ENCODE data around the gene FAT3. TPM values are rescaled to one million over a fixed set of nuclear protein-coding genes. Genes with fewer than 3 reads are reported as not detected.

FAT3 gene
- total and polyA plus RNA-seq, 9 of the 15 experiments (the other 6 are each of a cell fraction or from before 2014, with no cell fraction given) = under 0.01 TPM; not detected in 7

DNA sequence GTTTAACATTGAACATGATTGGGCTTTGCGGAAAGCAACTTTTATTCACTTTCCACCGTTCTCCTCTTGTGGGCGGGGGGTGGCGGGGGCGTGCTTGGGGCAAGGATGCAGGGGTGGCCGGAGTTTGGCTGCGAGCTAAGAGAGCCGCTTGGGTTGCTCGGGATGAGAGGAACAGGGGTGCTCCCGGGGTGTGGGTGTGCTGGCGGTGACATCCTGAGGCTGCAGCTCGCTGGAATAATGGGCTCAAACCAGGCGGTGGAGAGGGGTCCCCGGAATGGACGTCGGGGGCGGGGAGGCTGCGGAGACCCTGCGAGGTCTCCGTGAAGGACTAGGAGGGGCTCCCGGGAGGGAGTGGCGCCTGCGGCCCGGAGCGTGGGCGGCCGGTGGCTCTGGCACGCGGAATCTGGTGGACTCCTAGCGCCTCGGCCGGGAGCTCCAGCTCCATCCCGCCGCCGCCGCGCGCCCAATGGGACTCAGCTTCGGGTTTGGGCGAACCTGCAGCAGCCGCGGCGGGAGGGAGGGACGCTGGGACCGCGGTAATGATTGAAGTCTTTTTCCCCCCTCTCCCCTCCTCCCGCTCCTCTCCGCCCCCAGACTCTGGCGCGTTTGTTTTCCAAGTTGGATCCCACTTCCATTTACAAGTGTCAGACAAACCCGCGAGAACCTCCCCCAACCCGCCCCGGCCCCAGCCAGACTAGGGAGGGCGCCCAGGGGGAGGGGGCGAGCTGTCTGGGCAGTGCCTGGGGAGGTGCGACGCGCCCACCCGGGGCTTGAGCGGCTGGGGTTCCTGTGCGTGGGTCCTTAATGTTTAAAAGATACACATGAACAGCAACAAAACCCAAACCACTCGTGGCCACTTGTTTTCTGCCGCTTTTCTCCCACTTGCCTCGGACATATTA, 2.0 kb downstream of the FAT3 start (continued):
- TF ChIP-seq NUFIP1 (IDR thresholded peaks at IDR 0.05; ENCODE audit: partially characterized antibody) = no peak

- peaks cover 0 to 19% of the 10 kb centered on the region in 2 experiments; a peak in 2 of 5 replicates for H3K4me1 ChIP-seq (replicated peaks in 1 of 2; ENCODE audit: control insufficient read depth in 2 of 2, insufficient read depth in 2 of 2, low read length in 2 of 2)
- no peak overlapping the region for H3K27ac ChIP-seq (ENCODE audit: extremely low read depth, low read depth, low read length)
- ATAC-seq = no peak
- H3K27me3 ChIP-seq (ENCODE audit: control insufficient read depth in 2 of 2, insufficient read depth in 2 of 2, low read length in 2 of 2) = peaks cover 0 to 29% of the 10 kb centered on the region in 2 experiments; a peak in 2 of 5 replicates
- no peak for FAIRE-seq
- TF ChIP-seq KDM1A (IDR thresholded peaks at IDR 0.05) (no peak), HDAC2 (IDR thresholded peaks at IDR 0.05) (no peak), HNRNPUL1 (IDR thresholded peaks at IDR 0.05; ENCODE audit: low read length) (no peak), ZNF785 (CRISPR knock-in tag; IDR thresholded peaks at IDR 0.05) (no peak), ZFP30 (CRISPR knock-in tag; IDR thresholded peaks at IDR 0.05; ENCODE audit: borderline replicate concordance) (no peak), CREM (IDR thresholded peaks at IDR 0.05; ENCODE audit: low read depth) (no peak), TCFL5 (CRISPR knock-in tag; conservative IDR thresholded peaks at IDR 0.05) (no peak), FIP1L1 (IDR thresholded peaks at IDR 0.05; ENCODE audit: low read depth, low read length, poor library complexity, severe bottlenecking) (no peak), HOXB6 (CRISPR knock-in tag; IDR thresholded peaks at IDR 0.05; ENCODE audit: borderline replicate concordance) (no peak), TCF3 (CRISPR knock-in tag; IDR thresholded peaks at IDR 0.05) (no peak), GATAD2A (IDR thresholded peaks at IDR 0.05) (no peak), KDM5B (IDR thresholded peaks at IDR 0.05; ENCODE audit: insufficient replicate concordance, low read depth, low read length) (no peak)
- TF ChIP-seq, protein P1, sequence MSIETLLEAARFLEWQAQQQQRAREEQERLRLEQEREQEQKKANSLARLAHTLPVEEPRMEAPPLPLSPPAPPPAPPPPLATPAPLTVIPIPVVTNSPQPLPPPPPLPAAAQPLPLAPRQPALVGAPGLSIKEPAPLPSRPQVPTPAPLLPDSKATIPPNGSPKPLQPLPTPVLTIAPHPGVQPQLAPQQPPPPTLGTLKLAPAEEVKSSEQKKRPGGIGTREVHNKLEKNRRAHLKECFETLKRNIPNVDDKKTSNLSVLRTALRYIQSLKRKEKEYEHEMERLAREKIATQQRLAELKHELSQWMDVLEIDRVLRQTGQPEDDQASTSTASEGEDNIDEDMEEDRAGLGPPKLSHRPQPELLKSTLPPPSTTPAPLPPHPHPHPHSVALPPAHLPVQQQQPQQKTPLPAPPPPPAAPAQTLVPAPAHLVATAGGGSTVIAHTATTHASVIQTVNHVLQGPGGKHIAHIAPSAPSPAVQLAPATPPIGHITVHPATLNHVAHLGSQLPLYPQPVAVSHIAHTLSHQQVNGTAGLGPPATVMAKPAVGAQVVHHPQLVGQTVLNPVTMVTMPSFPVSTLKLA (conservative IDR thresholded peaks at IDR 0.05) = no peak
- TF ChIP-seq, protein P2, sequence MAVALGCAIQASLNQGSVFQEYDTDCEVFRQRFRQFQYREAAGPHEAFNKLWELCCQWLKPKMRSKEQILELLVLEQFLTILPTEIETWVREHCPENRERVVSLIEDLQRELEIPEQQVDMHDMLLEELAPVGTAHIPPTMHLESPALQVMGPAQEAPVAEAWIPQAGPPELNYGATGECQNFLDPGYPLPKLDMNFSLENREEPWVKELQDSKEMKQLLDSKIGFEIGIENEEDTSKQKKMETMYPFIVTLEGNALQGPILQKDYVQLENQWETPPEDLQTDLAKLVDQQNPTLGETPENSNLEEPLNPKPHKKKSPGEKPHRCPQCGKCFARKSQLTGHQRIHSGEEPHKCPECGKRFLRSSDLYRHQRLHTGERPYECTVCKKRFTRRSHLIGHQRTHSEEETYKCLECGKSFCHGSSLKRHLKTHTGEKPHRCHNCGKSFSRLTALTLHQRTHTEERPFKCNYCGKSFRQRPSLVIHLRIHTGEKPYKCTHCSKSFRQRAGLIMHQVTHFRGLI (CRISPR knock-in tag; IDR thresholded peaks at IDR 0.05) = no peak
- TF ChIP-seq, protein P3, sequence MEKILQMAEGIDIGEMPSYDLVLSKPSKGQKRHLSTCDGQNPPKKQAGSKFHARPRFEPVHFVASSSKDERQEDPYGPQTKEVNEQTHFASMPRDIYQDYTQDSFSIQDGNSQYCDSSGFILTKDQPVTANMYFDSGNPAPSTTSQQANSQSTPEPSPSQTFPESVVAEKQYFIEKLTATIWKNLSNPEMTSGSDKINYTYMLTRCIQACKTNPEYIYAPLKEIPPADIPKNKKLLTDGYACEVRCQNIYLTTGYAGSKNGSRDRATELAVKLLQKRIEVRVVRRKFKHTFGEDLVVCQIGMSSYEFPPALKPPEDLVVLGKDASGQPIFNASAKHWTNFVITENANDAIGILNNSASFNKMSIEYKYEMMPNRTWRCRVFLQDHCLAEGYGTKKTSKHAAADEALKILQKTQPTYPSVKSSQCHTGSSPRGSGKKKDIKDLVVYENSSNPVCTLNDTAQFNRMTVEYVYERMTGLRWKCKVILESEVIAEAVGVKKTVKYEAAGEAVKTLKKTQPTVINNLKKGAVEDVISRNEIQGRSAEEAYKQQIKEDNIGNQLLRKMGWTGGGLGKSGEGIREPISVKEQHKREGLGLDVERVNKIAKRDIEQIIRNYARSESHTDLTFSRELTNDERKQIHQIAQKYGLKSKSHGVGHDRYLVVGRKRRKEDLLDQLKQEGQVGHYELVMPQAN (IDR thresholded peaks at IDR 0.05; ENCODE audit: borderline replicate concordance) = no peak
- no peak overlapping the region for H3K4me3 ChIP-seq
- ChIA-PET CTCF (ENCODE audit: low intra/inter-chr PET ratio) (no interaction called here), POLR2A (no interaction called here)
- no peak for DNase-seq (ENCODE audit: extremely low read depth in 1 of 4, low spot score in 3 of 4)
- H3K36me3 ChIP-seq (ENCODE audit: control insufficient read depth, insufficient read depth, low read length) = no peaks in the 10 kb centered on the region
- H3K9ac ChIP-seq (ENCODE audit: insufficient read depth in 1 of 2, low read depth in 2 of 2, low read length in 2 of 2) = no peak overlapping the region
- H3K9me3 ChIP-seq (replicated peaks; ENCODE audit: control insufficient read depth, insufficient read depth, low read depth, low read length) = no peaks in the 10 kb centered on the region
- no peak overlapping the region for H3K4me2 ChIP-seq (ENCODE audit: insufficient read depth, low read length)
- no peak overlapping the region for H2AFZ ChIP-seq (ENCODE audit: low read depth, low read length)
- no peaks in the 10 kb centered on the region for H4K20me1 ChIP-seq (replicated peaks; ENCODE audit: control insufficient read depth, insufficient read depth, low read length)
- in situ Hi-C loops (cut with MboI) (no loop called here), intact Hi-C loops (cut with micrococcal nuclease) (no loop called here)
- 0% methylated on average over 12 of the region's 13 CpGs for WGBS (ENCODE audit: insufficient coverage, low coverage, missing lambda C conversion rate)
- BruUV-seq (replicated peaks) = no TSS peak
- H3K9me1 ChIP-seq (ENCODE audit: control insufficient read depth, insufficient read depth, low read length) = no peaks in the 10 kb centered on the region
- no peaks in the 10 kb centered on the region for H3K79me2 ChIP-seq (ENCODE audit: control insufficient read depth, insufficient read depth, low read length)
Observed at GRCh38 chr11:92227230-92227814, 2.7 kb downstream of the FAT3 start.
